Left lung (tissue), 10 donors: ENCODE measurements around the gene OPTC. TPM values are rescaled to one million over a fixed set of nuclear protein-coding genes. Genes with fewer than 3 reads are reported as not detected.

Source experiments
- ATAC-seq: fragments of 200-7000 bp; cut with Tn5 transposase; one replicate; pipeline ENCODE4 v1.9.1; 2020; ENCODE audit warnings: moderate library complexity
- DNase-seq, 4 donors: peaks; one replicate each; pipeline ENCODE4 v3.0.0-alpha.2; 2013 to 2020
- H3K27ac ChIP-seq, 2 donors: fragments of 200-600 bp; sonication (generic) in 1 of 2; one replicate each; pipeline versions ENCODE4 v1.5.0 to v1.8.0; 2020 to 2021
- H3K27me3 ChIP-seq, 2 donors: fragments of 200-600 bp; sonication (generic) in 1 of 2; one replicate each; pipeline versions ENCODE4 v1.5.0 to v1.8.0; 2020 to 2021
- H3K36me3 ChIP-seq, 2 donors: fragments of 200-600 bp; sonication (generic) in 1 of 2; one replicate each; pipeline versions ENCODE4 v1.5.0 to v1.8.0; 2020 to 2021
- H3K4me1 ChIP-seq, 2 donors: fragments of 200-600 bp; one replicate each; pipeline ENCODE4 v1.8.0; 2021
- H3K4me3 ChIP-seq, 2 donors: fragments of 200-600 bp; sonication (generic) in 1 of 2; one replicate each; pipeline versions ENCODE4 v1.5.0 to v1.8.0; 2020 to 2021; ENCODE audit warnings: mild to moderate bottlenecking in 1 of 2
- H3K9me3 ChIP-seq, 2 donors: fragments of 200-600 bp; sonication (generic) in 1 of 2; one replicate each; pipeline versions ENCODE4 v1.5.0 to v1.8.0; 2020 to 2021
- CTCF ChIP-seq, 2 donors: fragments of 200-600 bp; sonication (generic) in 1 of 2; IDR thresholded peaks; one replicate each; pipeline versions ENCODE4 v1.5.0 to v1.8.0; 2021; ENCODE audit warnings: antibody characterized with exemption in 2 of 2
- intact Hi-C, 2 donors: fragments of 100-400 bp; cut with DNase I; formaldehyde crosslinking; loops; one replicate each; pipeline versions ENCODE4 v1.11.2 to v1.14.2; 2022
- polyA plus RNA-seq, 6 donors: library from polyadenylated mRNA; unstranded; fragments of 120-200 nt; gene quantifications; one replicate each; pipeline ENCODE4 v1.2.1, GENCODE V29; 2013; ENCODE audit not compliant: insufficient read length in 6 of 6
- total RNA-seq, 2 donors: library from RNA; stranded (reverse); fragmentation: NEBNext Ultra II Directional; extraction: Animal tissue kit (Norgen Biotek cat#: 25700); gene quantifications; one replicate each; pipeline ENCODE4 v1.2.1, GENCODE V29; 2021
- donor health status: DM: no; HTN: yes; CAD: no.
- donor health status: DM: no; HTN: no; CAD: no.

Gene OPTC
- total and polyA plus RNA-seq, 8 donors, result not detected

- intact Hi-C loops, result no loop called here
- DNase-seq (no peak), ATAC-seq (no peak)
- no peak for TF ChIP-seq CTCF (IDR thresholded peaks at IDR 0.05)
- H3K4me3 ChIP-seq, result no peak overlapping the region
- no peaks in the 10 kb centered on the region for H3K9me3 ChIP-seq
- H3K36me3 ChIP-seq, result no peaks in the 10 kb centered on the region
- H3K27me3 ChIP-seq, result peaks cover 0 to 17% of the 10 kb centered on the region in 2 donors
- no peak overlapping the region for H3K27ac ChIP-seq
- H3K4me1 ChIP-seq, result peaks cover 6 to 10% of the 10 kb centered on the region in 2 donors
These were observed 32.2 kb upstream of the OPTC start for GRCh38 chr1:203461717-203462116.

GRCh38 chr1:203462143-203462542 is 31.8 kb upstream of the OPTC start:
- Histone ChIP-seq H3K36me3 (no peaks in the 10 kb centered on the region), H3K9me3 (no peaks in the 10 kb centered on the region), H3K27ac (no peak overlapping the region), H3K4me3 (no peak overlapping the region), H3K27me3 (peaks cover 0 to 17% of the 10 kb centered on the region in 2 donors), H3K4me1 (peaks cover 6 to 10% of the 10 kb centered on the region in 2 donors)
- ATAC-seq (no peak), DNase-seq (no peak)
- no peak for TF ChIP-seq CTCF (IDR thresholded peaks at IDR 0.05)
- intact Hi-C loops, result no loop called here

DNA sequence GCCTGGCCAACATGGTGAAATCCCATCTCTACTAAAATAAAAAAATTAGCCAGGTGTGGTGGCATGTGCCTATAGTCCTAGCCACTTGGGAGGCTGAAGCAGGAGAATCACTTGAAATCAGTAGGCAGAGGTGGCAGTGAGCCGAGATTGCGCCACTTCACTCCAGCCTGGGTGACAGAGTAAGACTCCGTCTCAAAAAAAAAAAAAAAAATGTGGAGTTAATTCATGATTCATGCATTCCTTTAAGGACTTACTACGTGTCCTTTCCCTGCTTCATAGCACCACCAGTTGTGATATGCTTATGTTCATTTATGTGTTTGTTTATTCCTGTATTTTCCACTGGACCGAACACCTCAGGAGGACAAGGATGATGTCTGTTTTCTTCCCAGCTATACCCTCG is 31.1 kb upstream of the OPTC start:
- DNase-seq, result peak in 2 of 4 donors; percentile 79 to 85
- no peak overlapping the region for H3K4me3 ChIP-seq
- H3K36me3 ChIP-seq, result no peaks in the 10 kb centered on the region
- H3K9me3 ChIP-seq, result no peaks in the 10 kb centered on the region
- peaks cover 6 to 10% of the 10 kb centered on the region in 2 donors for H3K4me1 ChIP-seq
- no peak for TF ChIP-seq CTCF (IDR thresholded peaks at IDR 0.05)
- H3K27ac ChIP-seq, result peak overlapping the region in 1 of 2 donors; percentile 65
- intact Hi-C loops, result no loop called here
- peaks cover 0 to 17% of the 10 kb centered on the region in 2 donors for H3K27me3 ChIP-seq
- ATAC-seq, result peak; percentile 78

DNA sequence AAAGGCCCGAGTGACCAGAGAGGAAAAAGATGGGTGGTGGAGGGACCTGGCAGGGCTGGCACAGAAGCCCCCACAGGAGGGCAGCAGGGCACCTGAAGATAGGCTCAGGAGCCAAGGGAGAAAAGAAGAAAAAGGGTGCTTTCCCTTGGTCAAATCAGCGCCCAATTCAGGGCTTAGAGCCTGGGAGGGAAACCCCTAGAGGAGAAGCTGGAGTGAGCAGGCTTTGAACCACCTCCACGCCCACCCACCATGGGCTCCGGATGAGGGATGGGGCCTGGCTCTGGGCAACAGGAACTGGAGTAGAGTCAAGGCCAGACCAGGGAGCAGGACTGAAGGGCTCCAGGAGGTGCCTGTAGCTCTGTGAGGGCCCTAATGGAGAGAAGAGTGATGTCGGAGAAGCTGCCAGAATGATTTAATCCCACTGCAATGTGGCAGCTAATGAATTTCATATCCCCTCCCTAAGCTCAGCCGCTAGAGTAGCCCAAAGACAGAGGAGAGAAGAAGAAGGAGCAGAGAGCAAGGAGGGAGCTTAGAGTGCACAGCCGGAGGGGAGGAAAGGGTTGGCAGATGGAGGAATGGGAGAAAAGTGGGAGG is 30.4 kb upstream of the OPTC start:
- H3K27ac ChIP-seq, result peak overlapping the region in 1 of 2 donors; percentile 65
- TF ChIP-seq CTCF (IDR thresholded peaks at IDR 0.05), result no peak
- no peaks in the 10 kb centered on the region for H3K36me3 ChIP-seq
- peaks cover 0 to 16% of the 10 kb centered on the region in 2 donors for H3K27me3 ChIP-seq
- DNase-seq, result no peak
- peak; percentile 37 for ATAC-seq
- H3K4me3 ChIP-seq, result no peak overlapping the region
- no peaks in the 10 kb centered on the region for H3K9me3 ChIP-seq
- H3K4me1 ChIP-seq, result peaks cover 6 to 10% of the 10 kb centered on the region in 2 donors
- intact Hi-C loops, result no loop called here

DNA sequence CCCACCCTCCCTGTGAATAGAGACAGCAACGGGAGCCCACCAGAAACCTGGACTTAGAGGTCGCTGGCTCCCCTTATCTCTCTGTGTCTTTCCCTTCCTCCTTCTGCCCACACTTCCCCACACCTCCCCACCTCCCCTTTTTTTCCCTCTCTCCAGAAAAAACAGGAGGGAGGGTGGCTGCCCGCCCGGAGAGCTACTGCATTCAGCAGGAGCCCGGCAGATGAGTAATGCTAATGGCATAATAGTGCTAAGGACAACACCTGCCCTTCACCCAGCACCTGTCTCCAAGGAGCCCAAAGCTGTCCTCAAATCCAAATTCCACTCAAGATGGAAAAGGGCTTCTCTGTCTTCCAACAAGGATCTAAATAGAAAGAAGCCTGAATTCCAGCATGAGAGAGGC is 29.7 kb upstream of the OPTC start:
- Histone ChIP-seq H3K36me3 (no peaks in the 10 kb centered on the region), H3K9me3 (no peaks in the 10 kb centered on the region), H3K4me1 (peaks cover 6 to 10% of the 10 kb centered on the region in 2 donors), H3K27ac (peak overlapping the region in 1 of 2 donors; percentile 65), H3K4me3 (no peak overlapping the region), H3K27me3 (peaks cover 0 to 9% of the 10 kb centered on the region in 2 donors)
- ATAC-seq (peak; percentile 5), DNase-seq (no peak)
- intact Hi-C loops, result no loop called here
- no peak for TF ChIP-seq CTCF (IDR thresholded peaks at IDR 0.05)
